Measurements from ENCODE around the gene EMILIN2.

- TF ChIP-seq EZH2 (IDR thresholded peaks at IDR 0.05; ENCODE audit: insufficient read depth, low read length) (no peak), CTCF (IDR thresholded peaks at IDR 0.05; ENCODE audit: insufficient read depth, low read depth, low read length) (no peak)
Observed at GRCh38 chr18:2823202-2823601, 23.6 kb upstream of the EMILIN2 start.

Data from astrocyte (in vitro differentiated cells and primary cell).